HK-2 (cell line): Measurements from ENCODE around the gene HSCB.
A peak's percentile ranks its signal among the peaks of the same experiment; 100 is the strongest.
"Not testable (repeated sequence)": the region's sequence is repeated elsewhere in the genome, so short reads cannot be mapped to it uniquely, and the experiment has no call there.

ENCODE experiments used
- DNase-seq: peaks from one replicate; pipeline ENCODE4 v3.0.0-alpha.2; 2018; ENCODE audit not compliant: unreplicated experiment

Gene HSCB

GRCh38 chr22:28741785-28742561, at the start of gene HSCB, which contains the start of gene CHEK2:
TSS of gene HSCB (plus strand) at chr22:28742039. CDS start at chr22:28742096, 57 bp downstream.
TSS of gene CHEK2 (minus strand) at chr22:28741820. CDS start at chr22:28734721, 7,099 bp downstream.
- DNase-seq: peak; percentile 98

GRCh38 chr22:28693041-28693760, 48.6 kb upstream of the HSCB start:
- peak; percentile 45 for DNase-seq

GRCh38 chr22:28702891-28703290, 38.9 kb upstream of the HSCB start:
- no peak for DNase-seq

- no peak for DNase-seq
Measured at GRCh38 chr22:28703436-28703835, 38.4 kb upstream of the HSCB start.

- DNase-seq: no peak
Measured at GRCh38 chr22:28706845-28707244, 35.0 kb upstream of the HSCB start.

- DNase-seq: no peak
Measured at GRCh38 chr22:28710107-28710506, 31.7 kb upstream of the HSCB start.

- DNase-seq: no peak
Measured at GRCh38 chr22:28710576-28711191, 31.2 kb upstream of the HSCB start.

GRCh38 chr22:28711341-28711740, 30.5 kb upstream of the HSCB start:
- no peak for DNase-seq

- no peak for DNase-seq
Measured at GRCh38 chr22:28711820-28712777, 29.7 kb upstream of the HSCB start.

- no peak for DNase-seq
Measured at GRCh38 chr22:28714043-28714628, 27.7 kb upstream of the HSCB start.

- peak; percentile 50 for DNase-seq
Measured at GRCh38 chr22:28715611-28716010, 26.2 kb upstream of the HSCB start.

GRCh38 chr22:28716686-28717085, 25.2 kb upstream of the HSCB start:
- DNase-seq: no peak

GRCh38 chr22:28718044-28718443, 23.8 kb upstream of the HSCB start:
- DNase-seq: no peak

- DNase-seq: no peak
Measured at GRCh38 chr22:28728002-28728401, 13.8 kb upstream of the HSCB start.

GRCh38 chr22:28728621-28729313, 13.1 kb upstream of the HSCB start:
- DNase-seq: no peak

GRCh38 chr22:28730179-28730578, 11.7 kb upstream of the HSCB start:
- DNase-seq: no peak

GRCh38 chr22:28734393-28734792, 7.4 kb upstream of the HSCB start:
- DNase-seq: no peak

- no peak for DNase-seq
Measured at GRCh38 chr22:28736301-28737155, 5.3 kb upstream of the HSCB start.

- DNase-seq: no peak
Measured at GRCh38 chr22:28737701-28738100, 4.1 kb upstream of the HSCB start.

- not testable (repeated sequence) for DNase-seq
Measured at GRCh38 chr22:28738876-28739275, 3.0 kb upstream of the HSCB start.
